Osteocyte (in vitro differentiated cells): ENCODE results near the gene RBM43. TPM values are rescaled to one million over a fixed set of nuclear protein-coding genes. Genes with fewer than 3 reads are reported as not detected.

Experiments used
- DNase-seq: peaks from one replicate; pipeline ENCODE4 v3.0.0; 2021; ENCODE audit warnings: mixed read lengths; ENCODE audit not compliant: unreplicated experiment; ENCODE audit errors: extremely low spot score
- H3K27ac Mint-ChIP-seq: one replicate; pipeline ENCODE4 v1.8.0; 2021; ENCODE audit warnings: mild to moderate bottlenecking, mixed read lengths; ENCODE audit not compliant: unreplicated experiment
- H3K27me3 Mint-ChIP-seq: one replicate; pipeline ENCODE4 v1.8.0; 2021; ENCODE audit warnings: mixed read lengths; ENCODE audit not compliant: unreplicated experiment
- H3K36me3 Mint-ChIP-seq: one replicate; pipeline ENCODE4 v1.8.0; 2021; ENCODE audit warnings: mixed read lengths; ENCODE audit not compliant: unreplicated experiment
- H3K4me1 Mint-ChIP-seq: one replicate; pipeline ENCODE4 v1.8.0; 2021; ENCODE audit warnings: mixed read lengths; ENCODE audit not compliant: unreplicated experiment
- H3K4me3 Mint-ChIP-seq: one replicate; pipeline ENCODE4 v1.8.0; 2021; ENCODE audit warnings: mild to moderate bottlenecking, moderate library complexity, mixed read lengths; ENCODE audit not compliant: unreplicated experiment
- H3K9me3 Mint-ChIP-seq: one replicate; pipeline ENCODE4 v1.8.0; 2021; ENCODE audit warnings: mixed read lengths; ENCODE audit not compliant: unreplicated experiment
- total RNA-seq: library from RNA; stranded (reverse); gene quantifications from 2 replicates; pipeline ENCODE4 v1.2.1, GENCODE V29; 2021
- TF ChIP-seq, protein P1 (sequence below): fragments of 200-600 bp; sonication (generic); IDR thresholded peaks from 2 replicates; pipeline ENCODE4 v1.5.0; 2021; ENCODE audit warnings: antibody characterized with exemption, mild to moderate bottlenecking, moderate library complexity

The RBM43 gene
- total RNA-seq, 1 donor from 2014 or later: 5.0 TPM

DNA sequence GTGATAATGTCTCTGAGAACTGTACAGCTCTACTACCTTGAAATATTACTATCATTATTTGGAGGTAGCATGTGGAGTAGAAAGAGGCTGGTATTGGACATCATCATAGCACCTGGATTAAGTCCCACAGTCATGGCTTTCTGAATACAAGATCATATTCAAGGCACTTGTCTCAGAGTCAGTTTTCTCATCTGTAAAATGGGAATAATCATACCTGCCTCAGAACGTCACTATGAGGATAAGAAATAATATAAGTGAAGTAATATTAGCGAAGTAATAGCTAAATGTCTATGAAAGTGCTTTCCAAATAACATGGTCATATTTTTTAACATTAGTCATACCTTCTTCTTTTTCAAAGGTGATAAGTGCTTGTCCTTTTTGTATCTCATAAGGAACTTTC, 16.8 kb upstream of the RBM43 start:
- no peak for DNase-seq
- Mint-ChIP-seq H3K4me3 (no peak overlapping the region), H3K9me3 (no peaks in the 10 kb centered on the region), H3K27me3 (no peaks in the 10 kb centered on the region), H3K4me1 (no peaks in the 10 kb centered on the region), H3K27ac (no peak overlapping the region), H3K36me3 (peaks cover 43% of the 10 kb centered on the region)
- TF ChIP-seq, protein P1, sequence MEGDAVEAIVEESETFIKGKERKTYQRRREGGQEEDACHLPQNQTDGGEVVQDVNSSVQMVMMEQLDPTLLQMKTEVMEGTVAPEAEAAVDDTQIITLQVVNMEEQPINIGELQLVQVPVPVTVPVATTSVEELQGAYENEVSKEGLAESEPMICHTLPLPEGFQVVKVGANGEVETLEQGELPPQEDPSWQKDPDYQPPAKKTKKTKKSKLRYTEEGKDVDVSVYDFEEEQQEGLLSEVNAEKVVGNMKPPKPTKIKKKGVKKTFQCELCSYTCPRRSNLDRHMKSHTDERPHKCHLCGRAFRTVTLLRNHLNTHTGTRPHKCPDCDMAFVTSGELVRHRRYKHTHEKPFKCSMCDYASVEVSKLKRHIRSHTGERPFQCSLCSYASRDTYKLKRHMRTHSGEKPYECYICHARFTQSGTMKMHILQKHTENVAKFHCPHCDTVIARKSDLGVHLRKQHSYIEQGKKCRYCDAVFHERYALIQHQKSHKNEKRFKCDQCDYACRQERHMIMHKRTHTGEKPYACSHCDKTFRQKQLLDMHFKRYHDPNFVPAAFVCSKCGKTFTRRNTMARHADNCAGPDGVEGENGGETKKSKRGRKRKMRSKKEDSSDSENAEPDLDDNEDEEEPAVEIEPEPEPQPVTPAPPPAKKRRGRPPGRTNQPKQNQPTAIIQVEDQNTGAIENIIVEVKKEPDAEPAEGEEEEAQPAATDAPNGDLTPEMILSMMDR: no peak

DNA sequence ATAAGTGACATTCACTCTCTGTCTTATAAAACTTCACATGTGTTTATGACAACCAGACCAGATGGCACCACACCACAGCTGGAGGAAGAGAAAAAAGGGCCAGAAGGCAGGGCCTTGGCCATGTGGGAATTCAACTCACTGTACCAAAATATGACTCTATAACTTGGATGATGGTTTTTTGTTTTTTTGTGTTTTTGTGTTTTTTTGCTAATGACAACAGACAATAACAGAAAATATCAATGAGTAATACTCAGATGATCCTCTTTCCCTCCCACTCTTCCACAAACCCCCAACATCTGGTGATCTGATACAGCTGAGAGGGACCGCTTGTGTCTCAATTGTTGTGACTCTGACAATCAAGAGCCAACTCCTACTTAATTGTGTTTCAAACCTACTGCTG, 15.4 kb upstream of the RBM43 start:
- H3K27me3 Mint-ChIP-seq: no peaks in the 10 kb centered on the region
- H3K9me3 Mint-ChIP-seq: no peaks in the 10 kb centered on the region
- H3K4me1 Mint-ChIP-seq: no peaks in the 10 kb centered on the region
- H3K36me3 Mint-ChIP-seq: peaks cover 46% of the 10 kb centered on the region
- TF ChIP-seq, protein P1: no peak
- H3K4me3 Mint-ChIP-seq: no peak overlapping the region
- DNase-seq: no peak
- no peak overlapping the region for H3K27ac Mint-ChIP-seq

DNA sequence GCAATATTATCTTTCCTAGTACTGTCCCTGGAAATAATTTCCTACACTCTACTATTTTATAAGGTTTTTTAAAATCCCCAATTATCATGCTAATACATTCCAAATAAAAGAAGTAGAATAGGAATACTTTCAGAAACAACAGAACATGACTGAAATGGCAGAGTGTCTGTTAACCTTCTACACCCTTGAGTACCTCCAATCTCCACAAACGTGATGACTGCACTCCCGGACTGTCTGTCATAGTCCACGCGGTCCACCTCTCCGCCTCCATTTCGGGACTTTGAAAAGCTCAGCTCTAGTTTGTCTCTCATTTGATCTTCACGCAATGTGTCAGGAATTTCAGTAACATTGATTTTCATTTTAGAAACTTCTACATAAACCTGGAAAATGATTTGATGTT, 13.6 kb upstream of the RBM43 start:
- TF ChIP-seq, protein P1: no peak
- no peak for DNase-seq
- Mint-ChIP-seq H3K9me3 (no peaks in the 10 kb centered on the region), H3K4me1 (no peaks in the 10 kb centered on the region), H3K36me3 (peaks cover 46% of the 10 kb centered on the region), H3K27me3 (no peaks in the 10 kb centered on the region), H3K4me3 (no peak overlapping the region), H3K27ac (no peak overlapping the region)

DNA sequence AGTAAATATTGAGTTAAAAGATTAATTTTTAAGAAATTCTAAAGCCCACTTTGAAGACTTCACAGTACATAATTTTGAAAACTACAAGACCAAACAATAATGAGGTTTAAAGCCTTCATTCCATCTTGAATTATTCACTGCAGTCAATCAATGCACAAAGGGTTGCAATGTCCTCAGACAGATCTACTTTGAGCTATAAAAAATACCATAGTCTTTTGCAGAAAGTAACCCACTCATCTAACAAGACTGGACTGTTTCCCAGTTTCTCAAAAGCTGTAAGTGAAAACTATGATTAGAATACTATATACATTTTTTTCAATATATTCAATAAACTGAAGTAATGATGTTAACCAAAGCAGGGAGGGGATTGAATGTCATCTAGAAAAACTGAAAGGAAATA, 10.2 kb upstream of the RBM43 start:
- H3K27me3 Mint-ChIP-seq: no peaks in the 10 kb centered on the region
- H3K36me3 Mint-ChIP-seq: peaks cover 38% of the 10 kb centered on the region

DNA sequence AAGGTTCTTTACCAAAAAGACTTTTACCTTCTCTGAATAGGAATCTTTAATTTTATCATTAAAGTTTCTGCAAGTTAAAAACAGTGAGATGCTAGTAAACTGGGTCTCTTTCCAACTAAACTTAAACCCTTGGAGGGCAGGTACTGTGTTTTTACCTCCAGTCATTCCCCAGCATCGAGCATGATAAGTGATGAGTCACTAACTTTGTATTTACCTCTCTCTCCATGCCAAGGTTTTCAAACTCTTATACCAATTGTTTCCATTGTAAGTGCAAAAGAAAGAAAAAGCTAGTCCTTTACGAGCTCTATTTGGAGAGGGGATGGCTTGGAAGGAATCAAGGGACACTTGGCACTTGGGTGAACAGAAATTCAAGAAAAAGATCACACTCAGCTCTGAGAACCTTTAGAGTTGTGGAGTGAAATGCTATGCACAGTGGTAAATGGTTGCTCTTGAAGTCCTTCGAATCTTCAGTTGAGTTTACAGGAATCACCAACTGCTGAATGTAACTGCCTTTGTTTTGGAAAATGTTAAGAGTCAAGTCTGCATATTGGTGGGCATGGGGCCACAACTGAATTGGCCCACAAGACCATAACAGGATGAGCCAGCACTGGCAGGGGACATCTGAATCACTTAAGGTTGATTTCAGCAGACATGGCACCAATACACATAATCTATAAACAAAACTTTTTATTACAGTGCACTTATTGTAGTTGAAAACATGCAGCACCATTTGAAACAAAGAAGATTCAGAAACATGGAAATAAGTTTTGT, 8.3 kb upstream of the RBM43 start:
- H3K4me1 Mint-ChIP-seq: no peaks in the 10 kb centered on the region
- peaks cover 3% of the 10 kb centered on the region for H3K9me3 Mint-ChIP-seq
- TF ChIP-seq, protein P1: no peak
- no peak overlapping the region for H3K27ac Mint-ChIP-seq
- no peaks in the 10 kb centered on the region for H3K27me3 Mint-ChIP-seq
- peaks cover 27% of the 10 kb centered on the region for H3K36me3 Mint-ChIP-seq
- H3K4me3 Mint-ChIP-seq: no peak overlapping the region
- no peak for DNase-seq

More for the DNA sequence above, 10.2 kb upstream of the RBM43 start:
- Mint-ChIP-seq H3K27ac (no peak overlapping the region), H3K9me3 (peaks cover 3% of the 10 kb centered on the region), H3K4me1 (no peaks in the 10 kb centered on the region), H3K4me3 (no peak overlapping the region)
- DNase-seq: no peak
- TF ChIP-seq, protein P1: no peak
